ENCODE results near the gene OPCML. TPM values are rescaled to one million over a fixed set of nuclear protein-coding genes. Genes with fewer than 3 reads are reported as not detected.

OPCML gene
- total and polyA plus RNA-seq, 2 donors (not counting 1 experiment from before 2014, with no cell fraction given): not detected

DNA sequence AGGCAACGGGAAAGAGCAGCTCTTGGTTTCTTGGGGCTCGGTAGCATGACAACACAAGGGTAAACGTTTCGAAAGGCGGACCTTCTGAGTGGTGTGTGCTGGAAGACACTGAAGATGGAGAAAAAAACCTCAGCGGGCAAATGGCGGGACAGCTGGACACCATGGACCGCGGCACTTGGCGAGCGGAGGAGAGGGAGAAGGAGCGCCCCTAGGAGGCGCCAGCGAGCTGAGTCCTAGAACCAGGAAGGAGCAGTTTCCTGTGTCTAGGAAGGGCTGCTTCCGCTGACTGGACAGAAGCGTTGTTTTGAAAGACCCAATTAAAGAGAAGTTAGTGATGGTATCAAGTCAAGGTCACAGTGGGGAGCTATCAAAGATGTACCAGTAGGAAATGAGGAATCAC is 44.0 kb upstream of the OPCML start:
- Histone ChIP-seq H3K79me2 (ENCODE audit: control insufficient read depth, insufficient read depth, low read length) (no peaks in the 10 kb centered on the region), H3K4me2 (replicated peaks; ENCODE audit: low read depth, low read length, poor library complexity, severe bottlenecking) (no peak overlapping the region), H3K27ac (ENCODE audit: low read length in 2 of 2) (no peak overlapping the region), H4K20me1 (ENCODE audit: control insufficient read depth, insufficient read depth, low read length, poor library complexity, severe bottlenecking) (no peaks in the 10 kb centered on the region), H3K9ac (ENCODE audit: low read length) (no peak overlapping the region), H3K4me3 (ENCODE audit: control extremely low read depth in 1 of 5, extremely low read depth in 1 of 5, insufficient read depth in 1 of 5, low read depth in 2 of 5, low read length in 4 of 5) (no peak overlapping the region), H2AFZ (ENCODE audit: insufficient read depth, low read depth, low read length, poor library complexity, severe bottlenecking) (no peak overlapping the region), H3K4me1 (ENCODE audit: control insufficient read depth in 2 of 2, insufficient read depth in 2 of 2, low read length in 2 of 2) (no peaks in the 10 kb centered on the region), H3K27me3 (replicated peaks in 1 of 4; ENCODE audit: control extremely low read depth in 1 of 4, control insufficient read depth in 3 of 4, insufficient read depth in 4 of 4, low read length in 3 of 4) (no peaks in the 10 kb centered on the region), H3K36me3 (replicated peaks in 1 of 2; ENCODE audit: control extremely low read depth in 1 of 2, control insufficient read depth in 1 of 2, extremely low read depth in 1 of 2, insufficient read depth in 2 of 2, low read length in 1 of 2) (no peaks in the 10 kb centered on the region), H3K9me3 (ENCODE audit: control extremely low read depth in 1 of 3, control insufficient read depth in 2 of 3, insufficient read depth in 1 of 3, low read length in 2 of 3) (peaks cover 0 to 22% (median 0%) of the 10 kb centered on the region in 3 donors)
- intact Hi-C loops (cut with micrococcal nuclease): no loop called here
- TF ChIP-seq EZH2 (IDR thresholded peaks at IDR 0.05; ENCODE audit: borderline replicate concordance, insufficient read depth, low read depth, low read length, poor library complexity, severe bottlenecking): no peak
- TF ChIP-seq, protein P1, sequence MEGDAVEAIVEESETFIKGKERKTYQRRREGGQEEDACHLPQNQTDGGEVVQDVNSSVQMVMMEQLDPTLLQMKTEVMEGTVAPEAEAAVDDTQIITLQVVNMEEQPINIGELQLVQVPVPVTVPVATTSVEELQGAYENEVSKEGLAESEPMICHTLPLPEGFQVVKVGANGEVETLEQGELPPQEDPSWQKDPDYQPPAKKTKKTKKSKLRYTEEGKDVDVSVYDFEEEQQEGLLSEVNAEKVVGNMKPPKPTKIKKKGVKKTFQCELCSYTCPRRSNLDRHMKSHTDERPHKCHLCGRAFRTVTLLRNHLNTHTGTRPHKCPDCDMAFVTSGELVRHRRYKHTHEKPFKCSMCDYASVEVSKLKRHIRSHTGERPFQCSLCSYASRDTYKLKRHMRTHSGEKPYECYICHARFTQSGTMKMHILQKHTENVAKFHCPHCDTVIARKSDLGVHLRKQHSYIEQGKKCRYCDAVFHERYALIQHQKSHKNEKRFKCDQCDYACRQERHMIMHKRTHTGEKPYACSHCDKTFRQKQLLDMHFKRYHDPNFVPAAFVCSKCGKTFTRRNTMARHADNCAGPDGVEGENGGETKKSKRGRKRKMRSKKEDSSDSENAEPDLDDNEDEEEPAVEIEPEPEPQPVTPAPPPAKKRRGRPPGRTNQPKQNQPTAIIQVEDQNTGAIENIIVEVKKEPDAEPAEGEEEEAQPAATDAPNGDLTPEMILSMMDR (IDR thresholded peaks at IDR 0.05): no peak
- DNase-seq (no peak), ATAC-seq (ENCODE audit: low read depth) (no peak)
- Mint-ChIP-seq H3K27me3 (no peaks in the 10 kb centered on the region), H3K27ac (no peak overlapping the region), H3K9me3 (ENCODE audit: insufficient read depth) (peaks cover 5% of the 10 kb centered on the region), H3K4me1 (no peaks in the 10 kb centered on the region), H3K4me3 (no peak overlapping the region)
- 85% methylated on average over 16 of the region's 16 CpGs for WGBS (ENCODE audit: insufficient coverage)
- ChIA-PET CTCF (no interaction called here), POLR2A (no interaction called here)

DNA sequence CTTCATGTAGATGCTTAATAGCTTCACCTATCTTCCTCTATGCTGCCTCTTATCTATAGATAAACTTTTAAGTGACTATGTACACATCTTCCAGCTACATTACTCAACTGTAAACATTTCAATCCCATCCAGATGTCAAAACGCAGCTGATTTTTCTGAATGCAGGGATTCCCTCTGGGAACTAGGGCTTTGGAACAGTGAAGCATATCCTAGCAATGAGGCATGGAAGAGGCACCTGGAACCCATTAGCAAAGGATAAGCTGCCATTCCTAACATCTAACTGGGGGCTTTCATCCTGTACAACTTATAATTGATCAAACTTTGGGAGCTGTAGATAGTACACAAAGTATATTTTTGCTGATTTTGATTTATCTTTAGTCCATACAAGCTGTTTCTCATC is 40.8 kb upstream of the OPCML start:
- H3K79me2 ChIP-seq (ENCODE audit: control insufficient read depth, insufficient read depth, low read length): no peaks in the 10 kb centered on the region

More for the DNA sequence above, 40.8 kb upstream of the OPCML start:
- Histone ChIP-seq H3K9me3 (ENCODE audit: control extremely low read depth in 1 of 3, control insufficient read depth in 2 of 3, insufficient read depth in 1 of 3, low read length in 2 of 3) (peaks cover 0 to 13% (median 0%) of the 10 kb centered on the region in 3 donors), H3K4me1 (ENCODE audit: control insufficient read depth in 2 of 2, insufficient read depth in 2 of 2, low read length in 2 of 2) (no peaks in the 10 kb centered on the region), H2AFZ (ENCODE audit: insufficient read depth, low read depth, low read length, poor library complexity, severe bottlenecking) (no peak overlapping the region), H3K27me3 (replicated peaks in 1 of 4; ENCODE audit: control extremely low read depth in 1 of 4, control insufficient read depth in 3 of 4, insufficient read depth in 4 of 4, low read length in 3 of 4) (no peaks in the 10 kb centered on the region), H3K27ac (ENCODE audit: low read length in 2 of 2) (no peak overlapping the region), H3K4me2 (replicated peaks; ENCODE audit: low read depth, low read length, poor library complexity, severe bottlenecking) (no peak overlapping the region), H4K20me1 (ENCODE audit: control insufficient read depth, insufficient read depth, low read length, poor library complexity, severe bottlenecking) (no peaks in the 10 kb centered on the region), H3K4me3 (ENCODE audit: control extremely low read depth in 1 of 5, extremely low read depth in 1 of 5, insufficient read depth in 1 of 5, low read depth in 2 of 5, low read length in 4 of 5) (no peak overlapping the region), H3K9ac (ENCODE audit: low read length) (no peak overlapping the region), H3K36me3 (replicated peaks in 1 of 2; ENCODE audit: control extremely low read depth in 1 of 2, control insufficient read depth in 1 of 2, extremely low read depth in 1 of 2, insufficient read depth in 2 of 2, low read length in 1 of 2) (no peaks in the 10 kb centered on the region)
- ATAC-seq (ENCODE audit: low read depth) (no peak), DNase-seq (no peak)
- WGBS (ENCODE audit: insufficient coverage): 100% methylated on average over 1 of the region's 1 CpG
- Mint-ChIP-seq H3K9me3 (ENCODE audit: insufficient read depth) (peaks cover 3% of the 10 kb centered on the region), H3K4me3 (no peak overlapping the region), H3K4me1 (no peaks in the 10 kb centered on the region), H3K27ac (no peak overlapping the region), H3K27me3 (no peaks in the 10 kb centered on the region)
- intact Hi-C loops (cut with micrococcal nuclease): no loop called here
- TF ChIP-seq EZH2 (IDR thresholded peaks at IDR 0.05; ENCODE audit: borderline replicate concordance, insufficient read depth, low read depth, low read length, poor library complexity, severe bottlenecking): no peak
- TF ChIP-seq, protein P1 (IDR thresholded peaks at IDR 0.05): no peak
- CTCF ChIA-PET: no interaction called here
- POLR2A ChIA-PET: no interaction called here
